Progenitor cell of endocrine pancreas (in vitro differentiated cells): ENCODE results near the gene LRRC8E. TPM values are rescaled to one million over a fixed set of nuclear protein-coding genes. Genes with fewer than 3 reads are reported as not detected.

ENCODE experiments used
- DNase-seq: peaks from one replicate; pipeline ENCODE4 v3.0.0; 2021; ENCODE audit warnings: low spot score; ENCODE audit not compliant: unreplicated experiment
- H3K27ac Mint-ChIP-seq: 2 replicates; pipeline ENCODE4 v1.8.0; 2021; ENCODE audit warnings: mild to moderate bottlenecking, moderate library complexity, mixed read lengths
- H3K27me3 Mint-ChIP-seq: 2 replicates; pipeline ENCODE4 v1.8.0; 2021; ENCODE audit warnings: mixed read lengths
- H3K36me3 Mint-ChIP-seq: 2 replicates; pipeline ENCODE4 v1.8.0; 2022; ENCODE audit warnings: mixed read lengths; ENCODE audit not compliant: insufficient read depth
- H3K4me1 Mint-ChIP-seq: 2 replicates; pipeline ENCODE4 v1.8.0; 2021; ENCODE audit warnings: low read depth, mixed read lengths
- H3K4me3 Mint-ChIP-seq: 2 replicates; pipeline ENCODE4 v1.8.0; 2021; ENCODE audit warnings: low read depth, mild to moderate bottlenecking, moderate library complexity, mixed read lengths
- H3K9me3 Mint-ChIP-seq: 2 replicates; pipeline ENCODE4 v1.8.0; 2021; ENCODE audit warnings: low read depth, mixed read lengths
- total RNA-seq: library from RNA; stranded (reverse); gene quantifications from 2 replicates; pipeline ENCODE4 v1.2.1, GENCODE V29; 2021
- TF ChIP-seq, protein P1 (sequence below): fragments of 200-600 bp; sonication (generic); IDR thresholded peaks from one replicate; pipeline ENCODE4 v1.5.0; 2021; ENCODE audit warnings: antibody characterized with exemption, mild to moderate bottlenecking; ENCODE audit not compliant: unreplicated experiment

Gene LRRC8E
- total RNA-seq, 1 donor from 2014 or later = 3.6 TPM

DNA sequence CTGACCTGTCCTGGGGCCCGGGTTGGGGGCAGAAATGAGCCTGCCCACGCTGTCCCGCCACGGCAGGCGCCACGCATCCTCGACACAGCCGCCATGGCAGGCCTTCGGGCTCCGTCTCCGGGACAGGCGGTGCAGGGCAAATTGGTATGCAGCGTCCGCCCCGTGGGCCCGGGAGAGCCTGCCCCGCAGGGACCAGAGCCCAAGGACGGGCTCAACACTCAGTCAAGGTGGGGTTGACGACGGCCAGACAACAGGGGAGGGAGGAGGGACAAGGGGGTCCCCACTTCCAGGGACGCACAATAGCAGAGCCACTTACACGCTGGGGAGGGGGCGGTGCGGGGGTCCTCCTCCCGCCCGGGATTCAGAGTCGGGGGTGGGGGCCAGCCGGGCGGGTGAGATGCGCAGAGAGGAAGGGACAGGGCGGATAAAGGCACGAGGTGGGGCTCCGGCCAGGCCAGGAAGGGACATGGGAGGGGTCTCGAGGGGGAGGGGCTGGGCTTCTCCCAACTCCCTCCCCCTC is 36.4 kb downstream of the LRRC8E start:
- no peak overlapping the region for H3K27ac Mint-ChIP-seq
- DNase-seq = no peak
- H3K4me1 Mint-ChIP-seq = peaks cover 13% of the 10 kb centered on the region
- H3K4me3 Mint-ChIP-seq = peak overlapping the region; percentile 58
- H3K36me3 Mint-ChIP-seq = peaks cover 4% of the 10 kb centered on the region
- peaks cover 2% of the 10 kb centered on the region for H3K27me3 Mint-ChIP-seq
- no peaks in the 10 kb centered on the region for H3K9me3 Mint-ChIP-seq
- TF ChIP-seq, protein P1, sequence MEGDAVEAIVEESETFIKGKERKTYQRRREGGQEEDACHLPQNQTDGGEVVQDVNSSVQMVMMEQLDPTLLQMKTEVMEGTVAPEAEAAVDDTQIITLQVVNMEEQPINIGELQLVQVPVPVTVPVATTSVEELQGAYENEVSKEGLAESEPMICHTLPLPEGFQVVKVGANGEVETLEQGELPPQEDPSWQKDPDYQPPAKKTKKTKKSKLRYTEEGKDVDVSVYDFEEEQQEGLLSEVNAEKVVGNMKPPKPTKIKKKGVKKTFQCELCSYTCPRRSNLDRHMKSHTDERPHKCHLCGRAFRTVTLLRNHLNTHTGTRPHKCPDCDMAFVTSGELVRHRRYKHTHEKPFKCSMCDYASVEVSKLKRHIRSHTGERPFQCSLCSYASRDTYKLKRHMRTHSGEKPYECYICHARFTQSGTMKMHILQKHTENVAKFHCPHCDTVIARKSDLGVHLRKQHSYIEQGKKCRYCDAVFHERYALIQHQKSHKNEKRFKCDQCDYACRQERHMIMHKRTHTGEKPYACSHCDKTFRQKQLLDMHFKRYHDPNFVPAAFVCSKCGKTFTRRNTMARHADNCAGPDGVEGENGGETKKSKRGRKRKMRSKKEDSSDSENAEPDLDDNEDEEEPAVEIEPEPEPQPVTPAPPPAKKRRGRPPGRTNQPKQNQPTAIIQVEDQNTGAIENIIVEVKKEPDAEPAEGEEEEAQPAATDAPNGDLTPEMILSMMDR = no peak

DNA sequence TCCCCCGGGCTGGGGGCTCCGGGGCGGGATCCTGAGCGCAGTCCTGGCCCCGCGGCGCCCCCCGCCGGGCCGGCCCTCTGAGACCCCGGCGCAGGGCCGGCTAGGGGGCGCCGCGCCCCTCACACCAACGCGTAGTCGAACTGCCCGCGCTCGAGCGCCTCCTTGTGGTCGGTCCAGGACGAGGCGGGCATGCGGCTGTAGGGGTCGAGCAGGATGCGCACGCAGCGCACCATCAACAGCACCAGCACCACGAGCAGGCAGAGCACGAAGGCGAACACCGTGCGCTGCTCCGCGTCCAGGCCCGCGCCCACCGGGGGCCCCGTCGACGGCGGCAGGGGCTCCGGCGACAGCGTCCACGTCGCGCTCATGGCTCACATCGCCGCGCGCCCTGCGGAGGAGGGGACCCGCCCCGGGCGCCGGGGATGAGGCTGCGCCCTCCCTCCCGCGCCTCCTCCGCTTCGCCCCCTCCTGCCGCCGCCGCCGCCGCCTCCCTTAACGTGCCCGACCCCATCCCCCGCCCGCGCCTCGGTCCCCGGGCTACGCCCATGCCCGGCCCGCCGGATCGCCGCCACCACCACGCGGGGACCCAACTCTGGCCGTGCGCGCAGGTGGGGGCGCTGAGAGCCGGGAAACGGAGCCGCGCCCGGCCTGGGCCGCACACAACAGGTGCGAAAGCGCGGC is 37.0 kb downstream of the LRRC8E start:
- H3K4me1 Mint-ChIP-seq = peaks cover 9% of the 10 kb centered on the region
- peak overlapping the region; percentile 85 for H3K4me3 Mint-ChIP-seq
- no peaks in the 10 kb centered on the region for H3K9me3 Mint-ChIP-seq
- TF ChIP-seq, protein P1 = peak; percentile 98
- H3K27me3 Mint-ChIP-seq = no peaks in the 10 kb centered on the region
- peak overlapping the region; percentile 95 for H3K27ac Mint-ChIP-seq
- peak; percentile 92 for DNase-seq
- H3K36me3 Mint-ChIP-seq = peaks cover 4% of the 10 kb centered on the region

DNA sequence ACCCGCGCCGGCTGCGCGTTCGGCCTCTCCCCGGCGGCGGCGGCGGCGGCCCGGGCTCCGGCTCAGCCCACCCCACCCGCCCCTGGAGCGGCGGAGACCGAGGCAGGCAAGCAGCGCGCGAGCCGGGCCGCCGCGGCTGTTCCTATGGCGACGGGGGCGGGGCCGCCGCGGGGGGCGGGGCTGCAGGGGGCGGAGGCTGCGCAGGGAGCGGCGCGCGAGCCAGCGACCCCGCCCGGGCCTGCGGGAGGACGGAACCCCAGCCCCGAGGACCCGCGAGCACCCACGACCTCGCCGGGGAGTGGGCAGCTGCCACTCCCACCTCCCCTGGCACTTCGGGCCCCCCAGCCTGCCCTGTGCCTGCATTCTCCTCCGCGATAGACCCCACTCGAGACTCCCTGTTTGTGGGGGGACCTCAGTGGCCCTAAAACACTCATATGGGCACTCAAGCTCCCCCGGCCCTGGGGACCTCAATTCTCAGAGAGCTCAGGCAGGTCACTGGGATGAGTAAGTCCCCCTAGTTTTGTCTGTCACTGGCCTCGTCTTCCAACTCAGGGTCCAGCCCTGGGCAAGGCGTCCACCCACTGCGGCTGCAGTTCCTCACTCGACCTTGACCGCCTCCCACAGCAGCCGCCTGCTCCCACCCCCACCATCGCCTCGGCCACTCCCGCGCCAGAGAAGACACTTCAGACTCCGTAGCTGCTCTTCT is 37.9 kb downstream of the LRRC8E start, which contains the start of gene CTXN1:
TSS of gene CTXN1 (minus strand) at position 115 of the 706 bp plus-strand sequence. CDS start 597 bp downstream, outside the sequence.
- TF ChIP-seq, protein P1 = peak; percentile 17
- H3K4me1 Mint-ChIP-seq = peaks cover 6% of the 10 kb centered on the region
- H3K27me3 Mint-ChIP-seq = no peaks in the 10 kb centered on the region
- H3K27ac Mint-ChIP-seq = peak within 1 kb of the TSS; percentile 95
- peak within 1 kb of the TSS; percentile 85 for H3K4me3 Mint-ChIP-seq
- H3K9me3 Mint-ChIP-seq = no peaks in the 10 kb centered on the region
- peaks cover 8% of the 10 kb centered on the region for H3K36me3 Mint-ChIP-seq
- DNase-seq = peak; percentile 75

DNA sequence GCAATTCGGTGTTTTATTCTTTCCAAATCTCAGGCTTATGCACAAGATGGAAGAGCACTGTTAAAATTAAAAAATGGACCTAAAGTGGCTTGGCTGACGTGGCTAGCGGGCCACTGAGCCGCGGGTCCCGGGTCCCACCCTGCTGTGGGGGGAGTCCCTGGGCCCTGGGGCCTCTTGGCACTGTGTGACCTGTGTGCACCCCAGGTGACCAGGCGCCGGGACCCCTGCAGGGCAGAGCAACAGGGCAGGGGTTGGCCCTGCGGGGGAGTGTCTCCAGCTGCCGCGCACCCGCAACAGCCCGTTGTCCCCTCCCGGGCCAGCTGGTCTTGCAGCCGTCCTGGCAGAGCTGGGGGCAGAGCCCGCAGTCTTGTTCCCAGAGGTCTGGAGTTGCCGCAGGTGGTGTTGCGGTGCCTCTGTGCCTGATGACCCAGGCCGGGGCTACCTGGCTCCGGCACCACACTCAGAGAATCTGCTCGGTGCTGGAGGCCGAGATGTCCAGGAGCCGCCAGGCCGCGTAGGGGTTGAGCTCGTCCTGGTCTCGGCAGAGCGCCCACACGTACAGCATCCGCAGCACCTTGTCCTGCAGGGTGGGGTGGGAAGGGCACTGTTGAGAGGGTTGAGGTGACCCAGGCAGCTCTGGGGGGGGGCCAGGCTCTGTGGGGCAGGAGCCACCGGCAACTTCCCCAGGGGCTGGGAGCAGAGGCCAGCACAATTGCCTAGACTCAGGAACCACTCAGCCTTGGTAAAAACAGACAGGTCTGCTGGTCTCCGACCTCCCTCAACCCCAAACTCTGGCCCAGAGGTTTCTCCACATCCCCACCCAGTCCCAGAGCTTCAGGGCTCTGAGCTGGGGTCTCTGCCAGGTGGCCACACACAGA is 38.7 kb downstream of the LRRC8E start:
- Mint-ChIP-seq H3K4me1 (peaks cover 6% of the 10 kb centered on the region), H3K36me3 (peaks cover 8% of the 10 kb centered on the region), H3K27me3 (no peaks in the 10 kb centered on the region), H3K4me3 (peak overlapping the region; percentile 75), H3K27ac (peak overlapping the region; percentile 94), H3K9me3 (no peaks in the 10 kb centered on the region)
- TF ChIP-seq, protein P1 = no peak
- no peak for DNase-seq
